ENCODE measurements around the gene RPP25.
"Not testable (repeated sequence)": the region's sequence is repeated elsewhere in the genome, so short reads cannot be mapped to it uniquely, and the experiment has no call there.

Gene RPP25

GRCh38 chr15:74933573-74933972 is 23.0 kb downstream of the RPP25 start:
- TF ChIP-seq, protein P1, sequence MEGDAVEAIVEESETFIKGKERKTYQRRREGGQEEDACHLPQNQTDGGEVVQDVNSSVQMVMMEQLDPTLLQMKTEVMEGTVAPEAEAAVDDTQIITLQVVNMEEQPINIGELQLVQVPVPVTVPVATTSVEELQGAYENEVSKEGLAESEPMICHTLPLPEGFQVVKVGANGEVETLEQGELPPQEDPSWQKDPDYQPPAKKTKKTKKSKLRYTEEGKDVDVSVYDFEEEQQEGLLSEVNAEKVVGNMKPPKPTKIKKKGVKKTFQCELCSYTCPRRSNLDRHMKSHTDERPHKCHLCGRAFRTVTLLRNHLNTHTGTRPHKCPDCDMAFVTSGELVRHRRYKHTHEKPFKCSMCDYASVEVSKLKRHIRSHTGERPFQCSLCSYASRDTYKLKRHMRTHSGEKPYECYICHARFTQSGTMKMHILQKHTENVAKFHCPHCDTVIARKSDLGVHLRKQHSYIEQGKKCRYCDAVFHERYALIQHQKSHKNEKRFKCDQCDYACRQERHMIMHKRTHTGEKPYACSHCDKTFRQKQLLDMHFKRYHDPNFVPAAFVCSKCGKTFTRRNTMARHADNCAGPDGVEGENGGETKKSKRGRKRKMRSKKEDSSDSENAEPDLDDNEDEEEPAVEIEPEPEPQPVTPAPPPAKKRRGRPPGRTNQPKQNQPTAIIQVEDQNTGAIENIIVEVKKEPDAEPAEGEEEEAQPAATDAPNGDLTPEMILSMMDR (conservative IDR thresholded peaks at IDR 0.05; ENCODE audit: low read depth, low read length), result no peak
- no peak overlapping the region for H3K4me3 ChIP-seq (ENCODE audit: low read depth, low read length)
- no peak for DNase-seq (ENCODE audit: low read depth)

- no peak for DNase-seq (ENCODE audit: low read depth)
- TF ChIP-seq, protein P1 (conservative IDR thresholded peaks at IDR 0.05; ENCODE audit: low read depth, low read length), result no peak
- no peak overlapping the region for H3K4me3 ChIP-seq (ENCODE audit: low read depth, low read length)
Observed at GRCh38 chr15:74928771-74929198, 27.8 kb downstream of the RPP25 start.

- H3K4me3 ChIP-seq (ENCODE audit: low read depth, low read length), result no peak overlapping the region
- no peak for DNase-seq (ENCODE audit: low read depth)
- TF ChIP-seq, protein P1 (conservative IDR thresholded peaks at IDR 0.05; ENCODE audit: low read depth, low read length), result no peak
Observed at GRCh38 chr15:74924525-74924924, 32.0 kb downstream of the RPP25 start.

DNA sequence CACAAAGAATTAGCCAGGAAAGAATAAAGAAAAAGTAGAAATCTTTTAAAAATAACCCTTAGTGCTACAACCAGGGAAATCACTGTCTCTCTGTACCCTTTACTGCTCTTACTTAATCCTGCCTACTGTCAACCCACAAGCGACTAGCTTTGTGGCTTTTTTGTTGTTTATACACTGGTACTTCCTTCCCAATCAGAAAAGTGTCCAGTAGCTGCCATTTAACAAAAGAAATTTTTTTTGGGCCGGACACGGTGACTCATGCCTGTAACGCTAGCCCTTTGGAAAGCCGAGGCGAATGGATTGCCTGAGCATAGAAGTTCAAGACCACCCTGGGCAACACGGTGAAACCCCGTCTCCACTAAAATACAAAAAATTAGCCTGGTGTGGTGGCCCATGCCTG is 36.1 kb downstream of the RPP25 start:
- TF ChIP-seq, protein P1 (conservative IDR thresholded peaks at IDR 0.05; ENCODE audit: low read depth, low read length), result no peak
- DNase-seq (ENCODE audit: low read depth), result no peak
- no peak overlapping the region for H3K4me3 ChIP-seq (ENCODE audit: low read depth, low read length)

DNA sequence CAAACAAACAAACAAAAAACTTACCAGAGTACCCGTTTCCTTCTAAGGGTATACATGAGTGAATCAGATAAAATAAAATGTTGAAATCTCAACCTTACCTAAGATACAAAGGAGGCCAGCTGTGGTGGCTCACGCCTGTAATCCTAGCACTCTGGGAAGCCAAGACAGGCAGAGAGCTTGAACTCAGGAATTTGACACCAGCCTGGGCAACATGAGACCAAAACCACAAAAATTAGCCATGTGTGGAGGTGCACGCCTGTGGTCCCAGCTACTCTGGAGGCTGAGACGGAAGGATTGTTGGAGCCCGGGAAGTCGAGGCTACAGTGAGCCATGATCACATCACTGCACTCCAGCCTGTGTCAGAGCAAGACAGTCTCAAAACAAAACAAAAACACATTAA is 38.9 kb downstream of the RPP25 start:
- TF ChIP-seq, protein P1 (conservative IDR thresholded peaks at IDR 0.05; ENCODE audit: low read depth, low read length), result no peak
- peak; percentile 63 for DNase-seq (ENCODE audit: low read depth)
- no peak overlapping the region for H3K4me3 ChIP-seq (ENCODE audit: low read depth, low read length)

DNA sequence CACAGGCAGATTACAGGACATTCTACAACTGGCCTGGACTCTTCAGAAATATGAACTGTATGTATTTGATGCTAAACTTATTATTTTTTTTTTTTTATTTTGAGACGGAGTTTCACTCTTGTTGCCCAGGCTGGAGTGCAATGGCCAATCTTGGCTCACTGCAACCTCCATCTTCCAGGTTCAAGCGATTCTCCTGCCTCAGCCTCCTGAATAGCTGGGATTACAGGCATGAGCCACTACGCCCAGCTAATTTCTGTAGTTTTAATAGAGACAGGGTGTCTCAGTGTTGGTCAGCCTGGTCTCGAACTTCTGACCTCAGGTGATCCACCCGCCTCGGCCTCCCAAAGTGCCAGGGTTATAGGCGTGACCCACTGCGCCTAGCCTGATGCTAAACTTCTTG is 42.8 kb downstream of the RPP25 start:
- not testable (repeated sequence) for H3K4me3 ChIP-seq (ENCODE audit: low read depth, low read length); DNase-seq (ENCODE audit: low read depth)

DNA sequence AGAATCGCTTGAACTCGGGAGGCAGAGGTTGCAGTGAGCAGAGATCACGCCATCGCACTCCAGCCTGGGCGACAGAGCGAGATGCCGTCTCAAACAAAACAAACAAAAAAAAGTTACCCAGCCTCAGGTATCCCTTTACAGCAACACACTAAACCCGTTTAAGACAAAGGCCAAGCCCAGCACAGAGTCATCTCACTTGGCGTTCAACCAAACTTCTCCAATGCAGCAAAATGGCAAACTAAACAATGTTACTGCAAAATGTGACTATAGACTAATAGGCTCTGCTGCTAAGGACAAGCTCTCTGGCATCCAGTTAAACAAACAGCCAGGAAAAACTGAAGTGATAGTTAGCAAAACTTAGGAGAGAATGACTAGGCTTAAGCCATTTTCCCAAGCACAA is 43.5 kb downstream of the RPP25 start:
- H3K4me3 ChIP-seq (ENCODE audit: low read depth, low read length), result no peak overlapping the region
- no peak for DNase-seq (ENCODE audit: low read depth)
- TF ChIP-seq, protein P1 (conservative IDR thresholded peaks at IDR 0.05; ENCODE audit: low read depth, low read length), result no peak

GRCh38 chr15:74908635-74909034 is 47.9 kb downstream of the RPP25 start:
- no peak overlapping the region for H3K4me3 ChIP-seq (ENCODE audit: low read depth, low read length)
- TF ChIP-seq, protein P1 (conservative IDR thresholded peaks at IDR 0.05; ENCODE audit: low read depth, low read length), result no peak
- no peak for DNase-seq (ENCODE audit: low read depth)
